Measurements from ENCODE around the gene TM7SF2. TPM values are rescaled to one million over a fixed set of nuclear protein-coding genes. Genes with fewer than 3 reads are reported as not detected.

The TM7SF2 gene
- total and polyA plus RNA-seq, 2 of the 13 experiments (the other 11 are each of a cell fraction or from before 2014, with no cell fraction given) = 56.0 to 66.9 TPM

DNA sequence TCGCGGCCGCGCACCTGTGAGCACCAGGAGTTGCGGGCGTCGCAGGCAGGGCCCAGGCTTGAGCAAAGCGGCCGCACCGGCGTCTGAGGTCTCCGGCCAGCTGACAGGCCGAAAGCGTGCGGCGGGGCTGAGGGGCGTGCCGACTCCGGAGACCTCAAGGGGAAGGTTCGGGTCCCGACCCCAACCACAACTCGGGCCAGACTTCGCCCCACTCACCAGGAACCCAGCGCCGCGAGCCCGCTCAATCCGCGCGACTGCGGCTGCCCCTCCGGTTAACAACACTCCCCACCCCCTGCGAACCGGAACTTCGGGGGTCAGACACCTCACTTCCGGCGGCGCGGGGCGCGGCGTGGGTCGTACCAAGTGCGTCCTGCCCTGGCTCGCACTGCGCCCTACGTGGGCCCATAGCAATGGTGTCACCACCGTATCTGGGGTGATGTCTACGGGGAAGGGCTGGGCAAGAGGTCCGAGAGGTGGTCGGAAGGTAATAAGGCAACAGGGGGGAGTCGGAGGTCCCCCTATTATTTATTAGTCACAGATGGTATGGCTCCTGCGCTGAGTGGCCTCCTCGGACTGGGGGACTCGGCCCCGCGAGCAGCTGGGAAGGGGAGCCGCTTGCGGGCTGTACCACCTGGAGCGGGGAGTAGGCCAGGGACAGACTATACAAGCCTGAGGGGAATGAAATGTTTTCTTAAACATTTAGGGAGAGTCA lies 22.7 kb downstream of the TM7SF2 start, which contains the start of gene SYVN1 (continued):
- no peak for TF ChIP-seq CAMTA2 (CRISPR knock-in tag; IDR thresholded peaks at IDR 0.05; ENCODE audit: borderline replicate concordance)
- TF ChIP-seq, protein P1, sequence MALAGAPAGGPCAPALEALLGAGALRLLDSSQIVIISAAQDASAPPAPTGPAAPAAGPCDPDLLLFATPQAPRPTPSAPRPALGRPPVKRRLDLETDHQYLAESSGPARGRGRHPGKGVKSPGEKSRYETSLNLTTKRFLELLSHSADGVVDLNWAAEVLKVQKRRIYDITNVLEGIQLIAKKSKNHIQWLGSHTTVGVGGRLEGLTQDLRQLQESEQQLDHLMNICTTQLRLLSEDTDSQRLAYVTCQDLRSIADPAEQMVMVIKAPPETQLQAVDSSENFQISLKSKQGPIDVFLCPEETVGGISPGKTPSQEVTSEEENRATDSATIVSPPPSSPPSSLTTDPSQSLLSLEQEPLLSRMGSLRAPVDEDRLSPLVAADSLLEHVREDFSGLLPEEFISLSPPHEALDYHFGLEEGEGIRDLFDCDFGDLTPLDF (CRISPR knock-in tag; IDR thresholded peaks at IDR 0.05) = peak; percentile 59
- no peak for TF ChIP-seq ZMYM4 (CRISPR knock-in tag; IDR thresholded peaks at IDR 0.05)
- no peak for TF ChIP-seq ATM (IDR thresholded peaks at IDR 0.05; ENCODE audit: borderline replicate concordance)
- TF ChIP-seq MEIS2 (CRISPR knock-in tag; IDR thresholded peaks at IDR 0.05) = peak; percentile 35
- no peak for TF ChIP-seq XRCC5 (optimal IDR thresholded peaks at IDR 0.05; ENCODE audit: low read length)
- 0 out of 2 replicates have a peak, but pooled peaks have one; percentile 60 for TF ChIP-seq ZSCAN30 (CRISPR knock-in tag; IDR thresholded peaks at IDR 0.05)
- no peak for TF ChIP-seq ZNF713 (CRISPR knock-in tag; IDR thresholded peaks at IDR 0.05)
- TF ChIP-seq NFATC3 (CRISPR knock-in tag; IDR thresholded peaks at IDR 0.05) = 0 out of 2 replicates have a peak, but pooled peaks have one; percentile 80
- TF ChIP-seq HIVEP1 (CRISPR knock-in tag; IDR thresholded peaks at IDR 0.05) = no peak; the same call in 1 of the 2 replicates
- no peak for TF ChIP-seq SUZ12 (IDR thresholded peaks at IDR 0.05; ENCODE audit: low read depth, low read length)
- TF ChIP-seq, protein P2, sequence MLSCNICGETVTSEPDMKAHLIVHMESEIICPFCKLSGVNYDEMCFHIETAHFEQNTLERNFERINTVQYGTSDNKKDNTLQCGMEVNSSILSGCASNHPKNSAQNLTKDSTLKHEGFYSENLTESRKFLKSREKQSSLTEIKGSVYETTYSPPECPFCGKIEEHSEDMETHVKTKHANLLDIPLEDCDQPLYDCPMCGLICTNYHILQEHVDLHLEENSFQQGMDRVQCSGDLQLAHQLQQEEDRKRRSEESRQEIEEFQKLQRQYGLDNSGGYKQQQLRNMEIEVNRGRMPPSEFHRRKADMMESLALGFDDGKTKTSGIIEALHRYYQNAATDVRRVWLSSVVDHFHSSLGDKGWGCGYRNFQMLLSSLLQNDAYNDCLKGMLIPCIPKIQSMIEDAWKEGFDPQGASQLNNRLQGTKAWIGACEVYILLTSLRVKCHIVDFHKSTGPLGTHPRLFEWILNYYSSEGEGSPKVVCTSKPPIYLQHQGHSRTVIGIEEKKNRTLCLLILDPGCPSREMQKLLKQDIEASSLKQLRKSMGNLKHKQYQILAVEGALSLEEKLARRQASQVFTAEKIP (CRISPR knock-in tag; IDR thresholded peaks at IDR 0.05; ENCODE audit: borderline replicate concordance) = no peak
- TF ChIP-seq, protein P3, sequence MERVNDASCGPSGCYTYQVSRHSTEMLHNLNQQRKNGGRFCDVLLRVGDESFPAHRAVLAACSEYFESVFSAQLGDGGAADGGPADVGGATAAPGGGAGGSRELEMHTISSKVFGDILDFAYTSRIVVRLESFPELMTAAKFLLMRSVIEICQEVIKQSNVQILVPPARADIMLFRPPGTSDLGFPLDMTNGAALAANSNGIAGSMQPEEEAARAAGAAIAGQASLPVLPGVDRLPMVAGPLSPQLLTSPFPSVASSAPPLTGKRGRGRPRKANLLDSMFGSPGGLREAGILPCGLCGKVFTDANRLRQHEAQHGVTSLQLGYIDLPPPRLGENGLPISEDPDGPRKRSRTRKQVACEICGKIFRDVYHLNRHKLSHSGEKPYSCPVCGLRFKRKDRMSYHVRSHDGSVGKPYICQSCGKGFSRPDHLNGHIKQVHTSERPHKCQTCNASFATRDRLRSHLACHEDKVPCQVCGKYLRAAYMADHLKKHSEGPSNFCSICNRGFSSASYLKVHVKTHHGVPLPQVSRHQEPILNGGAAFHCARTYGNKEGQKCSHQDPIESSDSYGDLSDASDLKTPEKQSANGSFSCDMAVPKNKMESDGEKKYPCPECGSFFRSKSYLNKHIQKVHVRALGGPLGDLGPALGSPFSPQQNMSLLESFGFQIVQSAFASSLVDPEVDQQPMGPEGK (CRISPR knock-in tag; IDR thresholded peaks at IDR 0.05) = peak; percentile 88
- no peak; the same call in 1 of the 2 replicates for TF ChIP-seq PHF21A (CRISPR knock-in tag; IDR thresholded peaks at IDR 0.05)
- no peak for TF ChIP-seq ZNF101 (CRISPR knock-in tag; IDR thresholded peaks at IDR 0.05; ENCODE audit: borderline replicate concordance, low read depth)
- TF ChIP-seq ZSCAN12 (CRISPR knock-in tag; IDR thresholded peaks at IDR 0.05) = no peak
- TF ChIP-seq EZH2 (conservative IDR thresholded peaks at IDR 0.05; ENCODE audit: low read depth, low read length) = no peak
- TF ChIP-seq ZNF841 (CRISPR knock-in tag; IDR thresholded peaks at IDR 0.05; ENCODE audit: borderline replicate concordance) = no peak
- TF ChIP-seq MEIS1 (CRISPR knock-in tag; IDR thresholded peaks at IDR 0.05; ENCODE audit: borderline replicate concordance) = peak; percentile 78; the same call in 1 of the 2 replicates
- no peak for TF ChIP-seq ZBTB1 (CRISPR knock-in tag; IDR thresholded peaks at IDR 0.05; ENCODE audit: borderline replicate concordance)
- TF ChIP-seq ZFP1 (CRISPR knock-in tag; IDR thresholded peaks at IDR 0.05) = 0 out of 2 replicates have a peak, but pooled peaks have one; percentile 43
- no peak for TF ChIP-seq MLLT10 (CRISPR knock-in tag; IDR thresholded peaks at IDR 0.05)
- TF ChIP-seq, protein P4, sequence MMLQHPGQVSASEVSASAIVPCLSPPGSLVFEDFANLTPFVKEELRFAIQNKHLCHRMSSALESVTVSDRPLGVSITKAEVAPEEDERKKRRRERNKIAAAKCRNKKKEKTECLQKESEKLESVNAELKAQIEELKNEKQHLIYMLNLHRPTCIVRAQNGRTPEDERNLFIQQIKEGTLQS (CRISPR knock-in tag; IDR thresholded peaks at IDR 0.05) = no peak; the same call in 1 of the 2 replicates
- no peak for TF ChIP-seq PTBP1 (IDR thresholded peaks at IDR 0.05; ENCODE audit: low read depth, low read length, poor library complexity, severe bottlenecking)
- peak; percentile 98 for TF ChIP-seq DMAP1 (CRISPR knock-in tag; IDR thresholded peaks at IDR 0.05)
- no peak for TF ChIP-seq ZNF224 (CRISPR knock-in tag; IDR thresholded peaks at IDR 0.05)
- TF ChIP-seq RELA (CRISPR knock-in tag; IDR thresholded peaks at IDR 0.05) = no peak
- TF ChIP-seq ZNF121 (CRISPR knock-in tag; IDR thresholded peaks at IDR 0.05) = no peak

Measured in HepG2 (cell line).